ENCODE results near the gene TRNT1. TPM values are rescaled to one million over a fixed set of nuclear protein-coding genes. Genes with fewer than 3 reads are reported as not detected.

Gene TRNT1
- total RNA-seq, 1 experiment from 2014 or later, result 39.7 TPM

- no peaks in the 10 kb centered on the region for H3K4me1 Mint-ChIP-seq (ENCODE audit: insufficient read depth, unreplicated experiment)
- no TSS peak for BruUV-seq (replicated peaks)
- H3K36me3 Mint-ChIP-seq (ENCODE audit: insufficient read depth, unreplicated experiment), result no peaks in the 10 kb centered on the region
- H3K4me3 Mint-ChIP-seq (ENCODE audit: unreplicated experiment), result no peak overlapping the region
- POLR2A ChIA-PET, result no interaction called here
- no peak for DNase-seq (ENCODE audit: unreplicated experiment)
- no peak overlapping the region for H3K27ac Mint-ChIP-seq (ENCODE audit: low read depth, unreplicated experiment)
- H3K27me3 Mint-ChIP-seq (ENCODE audit: insufficient read depth, unreplicated experiment), result peaks cover 22% of the 10 kb centered on the region
- H3K9me3 Mint-ChIP-seq (ENCODE audit: unreplicated experiment), result no peaks in the 10 kb centered on the region
- intact Hi-C loops (cut with micrococcal nuclease), result no loop called here
- CTCF ChIA-PET, result no interaction called here
- TF ChIP-seq, protein P1, sequence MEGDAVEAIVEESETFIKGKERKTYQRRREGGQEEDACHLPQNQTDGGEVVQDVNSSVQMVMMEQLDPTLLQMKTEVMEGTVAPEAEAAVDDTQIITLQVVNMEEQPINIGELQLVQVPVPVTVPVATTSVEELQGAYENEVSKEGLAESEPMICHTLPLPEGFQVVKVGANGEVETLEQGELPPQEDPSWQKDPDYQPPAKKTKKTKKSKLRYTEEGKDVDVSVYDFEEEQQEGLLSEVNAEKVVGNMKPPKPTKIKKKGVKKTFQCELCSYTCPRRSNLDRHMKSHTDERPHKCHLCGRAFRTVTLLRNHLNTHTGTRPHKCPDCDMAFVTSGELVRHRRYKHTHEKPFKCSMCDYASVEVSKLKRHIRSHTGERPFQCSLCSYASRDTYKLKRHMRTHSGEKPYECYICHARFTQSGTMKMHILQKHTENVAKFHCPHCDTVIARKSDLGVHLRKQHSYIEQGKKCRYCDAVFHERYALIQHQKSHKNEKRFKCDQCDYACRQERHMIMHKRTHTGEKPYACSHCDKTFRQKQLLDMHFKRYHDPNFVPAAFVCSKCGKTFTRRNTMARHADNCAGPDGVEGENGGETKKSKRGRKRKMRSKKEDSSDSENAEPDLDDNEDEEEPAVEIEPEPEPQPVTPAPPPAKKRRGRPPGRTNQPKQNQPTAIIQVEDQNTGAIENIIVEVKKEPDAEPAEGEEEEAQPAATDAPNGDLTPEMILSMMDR (IDR thresholded peaks at IDR 0.05; ENCODE audit: unreplicated experiment), result no peak
Observed at GRCh38 chr3:3101660-3102458, 24.9 kb upstream of the TRNT1 start.

DNA sequence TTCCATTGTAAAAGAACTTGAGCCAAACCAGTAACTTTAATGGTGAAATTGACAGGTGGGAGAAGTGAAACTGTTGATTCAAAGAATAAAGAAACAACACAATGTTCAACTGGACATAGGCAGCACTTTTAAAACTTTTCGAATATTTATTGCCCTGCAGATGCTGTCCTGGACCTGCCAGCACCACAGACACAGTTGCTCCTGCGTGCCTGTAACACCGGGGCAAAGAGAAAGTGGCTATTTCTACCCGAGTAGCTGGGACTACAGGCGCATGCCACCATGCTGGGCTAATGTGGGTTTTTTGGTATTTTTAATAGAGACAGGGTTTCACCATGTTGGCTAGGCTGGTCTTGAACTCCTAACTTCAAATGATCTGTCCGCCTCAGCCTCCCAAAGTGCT lies 24.0 kb upstream of the TRNT1 start:
- no peak for DNase-seq (ENCODE audit: unreplicated experiment)
- POLR2A ChIA-PET, result no interaction called here
- H3K4me3 Mint-ChIP-seq (ENCODE audit: unreplicated experiment), result no peak overlapping the region
- H3K27ac Mint-ChIP-seq (ENCODE audit: low read depth, unreplicated experiment), result no peak overlapping the region
- TF ChIP-seq, protein P1 (IDR thresholded peaks at IDR 0.05; ENCODE audit: unreplicated experiment), result no peak
- no TSS peak for BruUV-seq (replicated peaks)
- no peaks in the 10 kb centered on the region for H3K4me1 Mint-ChIP-seq (ENCODE audit: insufficient read depth, unreplicated experiment)
- no peaks in the 10 kb centered on the region for H3K9me3 Mint-ChIP-seq (ENCODE audit: unreplicated experiment)
- intact Hi-C loops (cut with micrococcal nuclease), result no loop called here
- H3K36me3 Mint-ChIP-seq (ENCODE audit: insufficient read depth, unreplicated experiment), result no peaks in the 10 kb centered on the region
- H3K27me3 Mint-ChIP-seq (ENCODE audit: insufficient read depth, unreplicated experiment), result peaks cover 15% of the 10 kb centered on the region
- CTCF ChIA-PET, result no interaction called here

DNA sequence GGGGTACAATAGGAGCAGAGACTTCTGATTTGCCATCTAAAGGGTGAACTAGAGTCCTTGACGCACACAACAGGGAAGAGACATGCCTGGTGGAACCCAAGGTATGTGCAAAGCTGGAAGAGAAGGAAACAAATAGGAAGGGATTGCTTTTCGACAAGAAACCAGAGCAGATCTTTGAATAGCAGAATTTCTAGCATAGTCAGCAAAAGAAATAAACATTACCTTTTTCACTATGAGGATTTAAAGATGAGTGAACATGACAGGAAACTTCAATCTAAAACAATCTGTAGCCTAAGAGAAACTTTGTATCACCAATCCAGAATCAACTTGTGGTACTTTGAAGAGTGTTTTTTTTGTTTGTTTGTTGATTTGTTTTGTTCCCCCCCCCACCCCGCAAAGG lies 21.5 kb upstream of the TRNT1 start:
- ChIA-PET POLR2A (no interaction called here), CTCF (no interaction called here)
- no peak overlapping the region for H3K4me3 Mint-ChIP-seq (ENCODE audit: unreplicated experiment)
- no TSS peak for BruUV-seq (replicated peaks)
- TF ChIP-seq, protein P1 (IDR thresholded peaks at IDR 0.05; ENCODE audit: unreplicated experiment), result no peak
- no peaks in the 10 kb centered on the region for H3K36me3 Mint-ChIP-seq (ENCODE audit: insufficient read depth, unreplicated experiment)
- peaks cover 15% of the 10 kb centered on the region for H3K27me3 Mint-ChIP-seq (ENCODE audit: insufficient read depth, unreplicated experiment)
- intact Hi-C loops (cut with micrococcal nuclease), result no loop called here
- no peak for DNase-seq (ENCODE audit: unreplicated experiment)
- H3K4me1 Mint-ChIP-seq (ENCODE audit: insufficient read depth, unreplicated experiment), result no peaks in the 10 kb centered on the region
- no peaks in the 10 kb centered on the region for H3K9me3 Mint-ChIP-seq (ENCODE audit: unreplicated experiment)
- no peak overlapping the region for H3K27ac Mint-ChIP-seq (ENCODE audit: low read depth, unreplicated experiment)

- Mint-ChIP-seq H3K4me3 (ENCODE audit: unreplicated experiment) (no peak overlapping the region), H3K36me3 (ENCODE audit: insufficient read depth, unreplicated experiment) (no peaks in the 10 kb centered on the region), H3K9me3 (ENCODE audit: unreplicated experiment) (no peaks in the 10 kb centered on the region), H3K27me3 (ENCODE audit: insufficient read depth, unreplicated experiment) (peaks cover 15% of the 10 kb centered on the region), H3K4me1 (ENCODE audit: insufficient read depth, unreplicated experiment) (no peaks in the 10 kb centered on the region), H3K27ac (ENCODE audit: low read depth, unreplicated experiment) (no peak overlapping the region)
- BruUV-seq (replicated peaks), result no TSS peak
- intact Hi-C loops (cut with micrococcal nuclease), result no loop called here
- CTCF ChIA-PET, result no interaction called here
- no peak for DNase-seq (ENCODE audit: unreplicated experiment)
- TF ChIP-seq, protein P1 (IDR thresholded peaks at IDR 0.05; ENCODE audit: unreplicated experiment), result no peak
- POLR2A ChIA-PET, result no interaction called here
Observed at GRCh38 chr3:3105815-3106214, 20.9 kb upstream of the TRNT1 start.

Measured in MCF 10A (cell line).